Trophoblast cell (in vitro differentiated cells and primary cell): ENCODE measurements around the gene KCNAB1.

Experiments used
- DNase-seq, 2 donors: peaks; one replicate each; pipeline ENCODE4 v3.0.0-alpha.2; 2016
- H2AFZ ChIP-seq: 2 replicates; pipeline ENCODE4 v1.6.1; 2013; ENCODE audit warnings: low read length, moderate library complexity, mild to moderate bottlenecking; ENCODE audit not compliant: insufficient read depth, poor library complexity
- H2AK5ac ChIP-seq: 2 replicates; pipeline ENCODE4 v1.6.1; 2013; ENCODE audit warnings: mild to moderate bottlenecking, low read length
- H2BK120ac ChIP-seq: 2 replicates; pipeline ENCODE4 v1.6.1; 2013; ENCODE audit warnings: low read length, mild to moderate bottlenecking, moderate library complexity; ENCODE audit not compliant: insufficient read depth, poor library complexity
- H2BK12ac ChIP-seq: 2 replicates; pipeline ENCODE4 v1.6.1; 2013; ENCODE audit warnings: mild to moderate bottlenecking, low read length, moderate library complexity
- H2BK5ac ChIP-seq: 2 replicates; pipeline ENCODE4 v1.6.1; 2013; ENCODE audit warnings: low read length, low read depth, moderate library complexity, mild to moderate bottlenecking; ENCODE audit not compliant: poor library complexity
- H3K14ac ChIP-seq: 2 replicates; pipeline ENCODE4 v1.6.1; 2013; ENCODE audit warnings: mild to moderate bottlenecking, low read length
- H3K18ac ChIP-seq: 2 replicates; pipeline ENCODE4 v1.6.1; 2013; ENCODE audit warnings: mild to moderate bottlenecking, low read length
- H3K23ac ChIP-seq: 2 replicates; pipeline ENCODE4 v1.6.1; 2013; ENCODE audit warnings: low read length
- H3K27ac ChIP-seq: 2 replicates; pipeline ENCODE4 v1.5.1; 2013; ENCODE audit warnings: low read depth, mild to moderate bottlenecking, inconsistent platforms, low read length, moderate library complexity
- H3K27me3 ChIP-seq: 2 replicates; pipeline ENCODE4 v1.6.1; 2013; ENCODE audit warnings: inconsistent platforms, mild to moderate bottlenecking, low read length, moderate library complexity; ENCODE audit not compliant: insufficient read depth
- H3K36me3 ChIP-seq, 2 experiments: 1 replicate in 1 of 2; 2 replicates in 1 of 2; pipeline ENCODE4 v1.6.1; 2013; ENCODE audit warnings: low read length in 2 of 2, mild to moderate bottlenecking in 2 of 2, moderate library complexity in 1 of 2; ENCODE audit not compliant: insufficient read depth in 2 of 2, control insufficient read depth in 1 of 2
- H3K4ac ChIP-seq: 2 replicates; pipeline ENCODE4 v1.6.1; 2013; ENCODE audit warnings: low read depth, mild to moderate bottlenecking, low read length, moderate library complexity
- H3K4me1 ChIP-seq, 2 experiments: 1 replicate in 1 of 2; 2 replicates in 1 of 2; pipeline ENCODE4 v1.6.1; 2013; ENCODE audit warnings: low read length in 2 of 2, mild to moderate bottlenecking in 2 of 2, moderate library complexity in 1 of 2; ENCODE audit not compliant: insufficient read depth in 2 of 2, control insufficient read depth in 1 of 2
- H3K4me2 ChIP-seq: 2 replicates; pipeline ENCODE4 v1.6.1; 2013; ENCODE audit warnings: inconsistent platforms, mild to moderate bottlenecking, low read length, moderate library complexity
- H3K4me3 ChIP-seq: 2 replicates; pipeline ENCODE4 v1.5.1; 2013; ENCODE audit warnings: mild to moderate bottlenecking, low read depth, low read length, inconsistent platforms
- H3K79me1 ChIP-seq: one replicate; pipeline ENCODE4 v1.6.1; 2013; ENCODE audit warnings: low read length
- H3K79me2 ChIP-seq: 2 replicates; pipeline ENCODE4 v1.6.1; 2013; ENCODE audit warnings: low read length, mild to moderate bottlenecking; ENCODE audit not compliant: control insufficient read depth, insufficient read depth, poor library complexity
- H3K9ac ChIP-seq: 2 replicates; pipeline ENCODE4 v1.6.1; 2013; ENCODE audit warnings: mild to moderate bottlenecking, low read length
- H3K9me3 ChIP-seq: 2 replicates; pipeline ENCODE4 v1.6.1; 2013; ENCODE audit warnings: low read depth, mild to moderate bottlenecking, control low read depth, inconsistent platforms, low read length; ENCODE audit not compliant: insufficient read depth
- H4K12ac ChIP-seq: 2 replicates; pipeline ENCODE4 v1.6.1; 2013; ENCODE audit warnings: low read depth, mild to moderate bottlenecking, low read length, moderate library complexity
- H4K8ac ChIP-seq: 2 replicates; pipeline ENCODE4 v1.6.1; 2013; ENCODE audit warnings: low read depth, mild to moderate bottlenecking, low read length, moderate library complexity
- H4K91ac ChIP-seq: one replicate; pipeline ENCODE4 v1.6.1; 2013; ENCODE audit warnings: low read depth, mild to moderate bottlenecking, low read length, moderate library complexity
- WGBS: extraction: QIAGEN DNeasy Blood & Tissue Kit; methylation state at CpG from one replicate; pipeline ENCODE4 v1.1.7; 2013; ENCODE audit warnings: missing lambda C conversion rate; ENCODE audit not compliant: insufficient read length, insufficient coverage; ENCODE audit errors: extremely low coverage; 5-methylcytosine and 5-hydroxymethylcytosine counted together

The KCNAB1 gene

GRCh38 chr3:156174229-156174847, 54.0 kb downstream of the KCNAB1 start:
- H3K79me2 ChIP-seq, result no peaks in the 10 kb centered on the region
- no peak overlapping the region for H3K27ac ChIP-seq
- H2BK120ac ChIP-seq, result no peak overlapping the region
- no CpG with 5 or more reads among the region's 4 CpGs for WGBS
- DNase-seq, result peak in 1 of 2 donors; percentile 56
- H2BK5ac ChIP-seq, result no peak overlapping the region
- no peaks in the 10 kb centered on the region for H3K36me3 ChIP-seq
- no peaks in the 10 kb centered on the region for H3K79me1 ChIP-seq
- H4K91ac ChIP-seq, result no peak overlapping the region
- H3K14ac ChIP-seq, result no peak overlapping the region
- no peak overlapping the region for H4K12ac ChIP-seq
- H3K27me3 ChIP-seq, result no peaks in the 10 kb centered on the region
- no peak overlapping the region for H3K18ac ChIP-seq
- no peak overlapping the region for H4K8ac ChIP-seq
- no peak overlapping the region for H2AK5ac ChIP-seq
- H2BK12ac ChIP-seq, result no peak overlapping the region
- H3K4me3 ChIP-seq, result no peak overlapping the region
- no peaks in the 10 kb centered on the region for H3K9me3 ChIP-seq
- H3K4ac ChIP-seq, result no peak overlapping the region
- H3K9ac ChIP-seq, result no peak overlapping the region
- H3K4me1 ChIP-seq, result no peaks in the 10 kb centered on the region
- H3K4me2 ChIP-seq, result no peak overlapping the region
- H3K23ac ChIP-seq, result no peak overlapping the region
- no peak overlapping the region for H2AFZ ChIP-seq

- H4K12ac ChIP-seq, result no peak overlapping the region
Observed at GRCh38 chr3:156175570-156175969, 55.2 kb downstream of the KCNAB1 start.

GRCh38 chr3:156176048-156176447, 55.7 kb downstream of the KCNAB1 start:
- Histone ChIP-seq H3K18ac (no peak overlapping the region), H2AK5ac (no peak overlapping the region), H3K27me3 (no peaks in the 10 kb centered on the region), H3K79me2 (no peaks in the 10 kb centered on the region), H2AFZ (no peak overlapping the region), H3K14ac (no peak overlapping the region), H3K36me3 (no peaks in the 10 kb centered on the region), H3K4me1 (no peaks in the 10 kb centered on the region), H4K8ac (no peak overlapping the region), H3K27ac (no peak overlapping the region), H3K9me3 (no peaks in the 10 kb centered on the region), H3K23ac (no peak overlapping the region), H3K4me2 (no peak overlapping the region), H3K4ac (no peak overlapping the region), H4K91ac (no peak overlapping the region), H3K79me1 (no peaks in the 10 kb centered on the region), H4K12ac (no peak overlapping the region), H2BK5ac (no peak overlapping the region), H3K9ac (no peak overlapping the region), H2BK120ac (no peak overlapping the region), H2BK12ac (no peak overlapping the region), H3K4me3 (no peak overlapping the region)
- no CpG with 5 or more reads among the region's 2 CpGs for WGBS
- no peak for DNase-seq

More at GRCh38 chr3:156175570-156175969, 55.2 kb downstream of the KCNAB1 start:
- Histone ChIP-seq H3K36me3 (no peaks in the 10 kb centered on the region), H3K79me2 (no peaks in the 10 kb centered on the region), H3K9me3 (no peaks in the 10 kb centered on the region), H3K4me2 (no peak overlapping the region), H3K14ac (no peak overlapping the region), H4K8ac (no peak overlapping the region), H3K4me3 (no peak overlapping the region), H3K18ac (no peak overlapping the region), H2BK12ac (no peak overlapping the region), H3K79me1 (no peaks in the 10 kb centered on the region), H3K4me1 (no peaks in the 10 kb centered on the region), H2BK120ac (no peak overlapping the region), H2AFZ (no peak overlapping the region), H3K23ac (no peak overlapping the region), H2AK5ac (no peak overlapping the region), H3K27me3 (no peaks in the 10 kb centered on the region), H4K91ac (no peak overlapping the region), H3K4ac (no peak overlapping the region), H2BK5ac (no peak overlapping the region), H3K27ac (no peak overlapping the region), H3K9ac (no peak overlapping the region)
- DNase-seq, result no peak
- no CpG with 5 or more reads among the region's 7 CpGs for WGBS

GRCh38 chr3:156176629-156177210, 56.3 kb downstream of the KCNAB1 start:
- Histone ChIP-seq H3K9me3 (no peaks in the 10 kb centered on the region), H3K79me2 (no peaks in the 10 kb centered on the region), H4K12ac (no peak overlapping the region), H3K27ac (no peak overlapping the region), H3K4me3 (no peak overlapping the region), H3K27me3 (no peaks in the 10 kb centered on the region), H2BK120ac (no peak overlapping the region), H3K4me2 (no peak overlapping the region), H3K4ac (no peak overlapping the region), H2AK5ac (no peak overlapping the region), H3K4me1 (no peaks in the 10 kb centered on the region), H2AFZ (no peak overlapping the region), H4K8ac (no peak overlapping the region), H3K18ac (no peak overlapping the region), H2BK12ac (no peak overlapping the region), H4K91ac (no peak overlapping the region), H3K79me1 (no peaks in the 10 kb centered on the region), H3K9ac (no peak overlapping the region), H3K36me3 (no peaks in the 10 kb centered on the region), H2BK5ac (no peak overlapping the region), H3K23ac (no peak overlapping the region), H3K14ac (no peak overlapping the region)
- DNase-seq, result no peak
- no CpG with 5 or more reads among the region's 17 CpGs for WGBS
